Measurements from ENCODE around the gene UTS2B.

GRCh38 chr3:191350396-191351090 lies 20.2 kb upstream of the UTS2B start:
- TF ChIP-seq POLR2A (IDR thresholded peaks at IDR 0.05) = no peak
- no peak for TF ChIP-seq CTCF (IDR thresholded peaks at IDR 0.05)

Measured in uterus (tissue), 2 donors.